H1 (cell line): ENCODE measurements around the gene STK40.

Experiments used
- ASH2L ChIP-seq: fragments of 200-600, 300-600 bp; sonication (generic); IDR thresholded peaks from one replicate; pipeline ENCODE4 v1.7.1; 2017; ENCODE audit warnings: low read length
- GABPA ChIP-seq: IDR thresholded peaks from 2 replicates; pipeline ENCODE4 v1.6.1; 2011; ENCODE audit warnings: mild to moderate bottlenecking, low read length, moderate library complexity, borderline replicate concordance; ENCODE audit not compliant: insufficient read depth
- JUND ChIP-seq: IDR thresholded peaks from 2 replicates; pipeline ENCODE4 v1.6.1; 2011; ENCODE audit warnings: mild to moderate bottlenecking, improper control_type of control experiment, low read length
- POLR2A ChIP-seq, 2 experiments: IDR thresholded peaks; 1 replicate in 1 of 2; 2 replicates in 1 of 2; pipeline ENCODE4 v1.6.1; 2011; ENCODE audit warnings: low read depth in 2 of 2, low read length in 2 of 2, mild to moderate bottlenecking in 2 of 2; ENCODE audit errors: control extremely low read depth in 1 of 2
- SIN3A ChIP-seq, 2 experiments: IDR thresholded peaks in 1 of 2; conservative IDR thresholded peaks in 1 of 2; 2 replicates each; pipeline ENCODE4 v1.6.1; 2011 to 2012; ENCODE audit warnings: low read length in 2 of 2, improper control_type of control experiment in 1 of 2, low read depth in 1 of 2, mild to moderate bottlenecking in 1 of 2
- TEAD4 ChIP-seq: IDR thresholded peaks from 2 replicates; pipeline ENCODE4 v1.6.1; 2012; ENCODE audit warnings: low read depth, low read length, inconsistent platforms, mixed read lengths
- YY1 ChIP-seq: IDR thresholded peaks from 2 replicates; pipeline ENCODE4 v1.6.1; 2011; ENCODE audit warnings: low read depth, mild to moderate bottlenecking, low read length
- TF ChIP-seq, protein P1 (sequence below): IDR thresholded peaks from 2 replicates; pipeline ENCODE4 v1.6.1; 2011; ENCODE audit warnings: low read length, improper control_type of control experiment
- TF ChIP-seq, protein P2 (sequence below), 3 experiments: IDR thresholded peaks; 1 replicate in 2 of 3; 2 replicates in 1 of 3; pipeline versions ENCODE4 v1.5.1 to v1.6.1; 2011; ENCODE audit warnings: low read length in 3 of 3, mild to moderate bottlenecking in 3 of 3, inconsistent platforms in 2 of 3, low read depth in 1 of 3, moderate library complexity in 1 of 3; ENCODE audit not compliant: insufficient read depth in 1 of 3; ENCODE audit errors: control extremely low read depth in 1 of 3

- TF ChIP-seq, protein P1, sequence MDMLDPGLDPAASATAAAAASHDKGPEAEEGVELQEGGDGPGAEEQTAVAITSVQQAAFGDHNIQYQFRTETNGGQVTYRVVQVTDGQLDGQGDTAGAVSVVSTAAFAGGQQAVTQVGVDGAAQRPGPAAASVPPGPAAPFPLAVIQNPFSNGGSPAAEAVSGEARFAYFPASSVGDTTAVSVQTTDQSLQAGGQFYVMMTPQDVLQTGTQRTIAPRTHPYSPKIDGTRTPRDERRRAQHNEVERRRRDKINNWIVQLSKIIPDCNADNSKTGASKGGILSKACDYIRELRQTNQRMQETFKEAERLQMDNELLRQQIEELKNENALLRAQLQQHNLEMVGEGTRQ: no peak
- TF ChIP-seq GABPA (no peak), TEAD4 (no peak), SIN3A (conservative IDR thresholded peaks at IDR 0.05 in 1 of 2, IDR thresholded peaks at IDR 0.05 in 1 of 2; ENCODE audit: low read depth in 1 of 2, low read length in 2 of 2) (no peak), JUND (no peak), ASH2L (no peak), POLR2A (IDR thresholded peaks at IDR 0.05; ENCODE audit: control extremely low read depth in 1 of 2, low read depth in 2 of 2, low read length in 2 of 2) (no peak), YY1 (no peak)
- TF ChIP-seq, protein P2, sequence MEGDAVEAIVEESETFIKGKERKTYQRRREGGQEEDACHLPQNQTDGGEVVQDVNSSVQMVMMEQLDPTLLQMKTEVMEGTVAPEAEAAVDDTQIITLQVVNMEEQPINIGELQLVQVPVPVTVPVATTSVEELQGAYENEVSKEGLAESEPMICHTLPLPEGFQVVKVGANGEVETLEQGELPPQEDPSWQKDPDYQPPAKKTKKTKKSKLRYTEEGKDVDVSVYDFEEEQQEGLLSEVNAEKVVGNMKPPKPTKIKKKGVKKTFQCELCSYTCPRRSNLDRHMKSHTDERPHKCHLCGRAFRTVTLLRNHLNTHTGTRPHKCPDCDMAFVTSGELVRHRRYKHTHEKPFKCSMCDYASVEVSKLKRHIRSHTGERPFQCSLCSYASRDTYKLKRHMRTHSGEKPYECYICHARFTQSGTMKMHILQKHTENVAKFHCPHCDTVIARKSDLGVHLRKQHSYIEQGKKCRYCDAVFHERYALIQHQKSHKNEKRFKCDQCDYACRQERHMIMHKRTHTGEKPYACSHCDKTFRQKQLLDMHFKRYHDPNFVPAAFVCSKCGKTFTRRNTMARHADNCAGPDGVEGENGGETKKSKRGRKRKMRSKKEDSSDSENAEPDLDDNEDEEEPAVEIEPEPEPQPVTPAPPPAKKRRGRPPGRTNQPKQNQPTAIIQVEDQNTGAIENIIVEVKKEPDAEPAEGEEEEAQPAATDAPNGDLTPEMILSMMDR (IDR thresholded peaks at IDR 0.05; ENCODE audit: control extremely low read depth in 1 of 3, insufficient read depth in 1 of 3, low read depth in 1 of 3, low read length in 3 of 3): no peak
Observed at GRCh38 chr1:36390411-36390810, 4.7 kb upstream of the STK40 start.
